Central memory CD8-positive, alpha-beta T cell (primary cell): ENCODE results near the gene DCDC2B.

Experiments used
- ATAC-seq: fragments of 150-1000 bp; cut with Tn5 transposase; replicated peaks from 2 replicates; pipeline ENCODE4 v1.10.0; 2022; ENCODE audit warnings: mild to moderate bottlenecking, moderate FRiP score, moderate number of reproducible peaks; ENCODE audit not compliant: poor library complexity, severe bottlenecking; ENCODE audit errors: extremely low read depth
- DNase-seq, 2 donors: peaks; one replicate each; pipeline ENCODE4 v3.0.0; 2021; ENCODE audit warnings: low spot score in 2 of 2
- H3K27ac Mint-ChIP-seq: one replicate; pipeline ENCODE4 v1.8.0; 2022; ENCODE audit warnings: low read depth, mild to moderate bottlenecking, moderate library complexity, mixed read lengths
- H3K27me3 Mint-ChIP-seq: one replicate; pipeline ENCODE4 v1.8.0; 2022; ENCODE audit warnings: mixed read lengths
- H3K36me3 Mint-ChIP-seq: one replicate; pipeline ENCODE4 v1.8.0; 2022; ENCODE audit warnings: mild to moderate bottlenecking, moderate library complexity, mixed read lengths; ENCODE audit not compliant: insufficient read depth
- H3K4me1 Mint-ChIP-seq: one replicate; pipeline ENCODE4 v1.8.0; 2022; ENCODE audit warnings: mixed read lengths
- H3K4me3 Mint-ChIP-seq: one replicate; pipeline ENCODE4 v1.8.0; 2022; ENCODE audit warnings: mild to moderate bottlenecking, moderate library complexity, mixed read lengths
- H3K9me3 Mint-ChIP-seq: one replicate; pipeline ENCODE4 v1.8.0; 2022; ENCODE audit warnings: mixed read lengths

Gene DCDC2B

DNA sequence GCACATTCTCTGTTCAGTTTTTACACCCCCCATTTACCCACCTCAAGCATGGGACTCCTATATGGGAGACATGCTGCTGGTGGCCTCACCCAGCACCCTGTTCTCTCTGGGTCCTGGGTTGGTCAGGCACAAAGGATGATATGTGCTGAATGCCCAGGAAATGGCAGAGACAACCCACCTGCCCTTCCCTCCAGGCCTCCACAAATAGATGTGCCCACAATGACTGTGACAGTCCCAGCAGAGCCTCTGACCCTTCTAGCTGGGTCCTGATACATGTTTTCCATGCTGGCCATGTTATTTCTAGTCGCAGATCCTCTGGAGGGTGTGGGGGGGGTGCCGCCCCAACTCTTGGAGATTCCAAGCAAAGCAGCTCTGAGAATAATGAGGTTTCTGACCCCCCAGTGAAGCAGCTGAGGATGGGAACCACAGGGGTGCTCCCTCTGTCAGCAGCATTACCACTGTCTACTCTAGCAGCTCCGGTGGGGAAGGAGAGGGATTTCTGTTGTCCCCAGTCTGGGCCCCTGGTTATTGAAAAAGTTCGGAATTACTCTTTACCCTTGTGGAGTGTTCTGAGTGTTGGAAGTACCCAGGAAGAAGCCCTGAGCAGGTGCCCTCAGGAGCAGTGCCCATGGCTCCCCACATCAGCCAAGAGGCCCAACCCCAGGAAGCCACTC lies 9.7 kb upstream of the DCDC2B start:
- Mint-ChIP-seq H3K36me3 (peaks cover 26% of the 10 kb centered on the region), H3K4me1 (peaks cover 54% of the 10 kb centered on the region), H3K4me3 (no peak overlapping the region), H3K27me3 (no peaks in the 10 kb centered on the region), H3K27ac (no peak overlapping the region), H3K9me3 (no peaks in the 10 kb centered on the region)
- no peak for DNase-seq
- no peak for ATAC-seq

DNA sequence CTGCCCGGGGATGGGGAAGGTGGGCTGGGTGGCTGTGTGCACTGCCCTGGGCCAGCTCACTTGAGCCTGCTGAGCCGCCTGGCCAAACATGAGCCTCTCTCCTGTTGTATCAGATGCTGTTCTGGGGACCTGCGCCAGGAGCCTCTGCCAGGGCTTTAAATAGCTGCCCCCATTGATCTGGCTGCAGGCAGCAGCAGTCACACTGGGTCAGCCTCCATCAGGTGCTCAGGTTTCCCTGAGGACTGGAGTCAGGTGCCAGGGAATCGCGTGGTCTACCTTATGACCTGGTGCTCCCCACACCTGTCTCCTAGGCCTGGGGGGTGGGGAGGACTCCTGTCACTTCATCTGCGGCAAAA lies 9.2 kb upstream of the DCDC2B start:
- Mint-ChIP-seq H3K36me3 (peaks cover 22% of the 10 kb centered on the region), H3K9me3 (no peaks in the 10 kb centered on the region), H3K4me3 (peak overlapping the region; percentile 91), H3K27me3 (no peaks in the 10 kb centered on the region), H3K27ac (peak overlapping the region; percentile 96), H3K4me1 (peaks cover 54% of the 10 kb centered on the region)
- DNase-seq (no peak), ATAC-seq (no peak)

DNA sequence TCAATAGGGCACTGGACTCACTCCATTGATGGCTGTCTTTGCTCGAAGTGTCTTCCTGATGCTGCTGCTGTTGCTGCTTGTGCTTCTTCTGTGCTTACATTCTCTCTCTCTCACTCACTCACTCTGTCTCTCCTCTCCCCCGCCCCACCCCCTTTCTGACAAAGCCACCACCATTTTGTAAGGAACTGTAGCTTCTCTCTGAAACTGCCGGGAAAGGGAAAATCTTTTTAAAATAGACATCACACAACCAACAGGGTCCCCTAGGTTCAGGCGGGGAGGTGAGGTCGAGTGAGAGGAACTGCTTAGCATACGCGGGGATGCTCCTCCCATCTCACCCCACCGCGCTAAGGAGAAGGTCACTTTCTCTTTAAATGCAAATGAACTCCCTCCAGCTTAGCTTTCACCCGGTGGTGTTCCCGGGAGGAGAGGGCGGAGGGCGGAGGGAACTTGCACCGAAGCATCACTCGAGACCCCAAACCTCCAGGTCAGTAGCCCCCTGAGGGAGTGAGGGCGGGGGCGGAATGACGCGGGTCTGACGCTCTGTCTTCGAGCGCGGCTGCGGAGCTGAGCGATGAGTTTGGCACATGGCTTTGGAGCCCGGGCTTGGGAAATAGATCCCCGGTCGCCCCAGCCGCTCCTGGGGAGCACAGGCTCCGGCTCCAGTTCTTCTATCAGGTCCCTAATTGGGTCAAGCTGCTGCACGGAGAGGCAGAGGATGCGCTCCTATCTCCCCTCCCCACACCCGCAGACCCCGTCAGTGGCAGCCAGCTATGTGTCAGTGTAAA lies 8.5 kb upstream of the DCDC2B start, which contains the start of gene CCDC28B:
Gene CCDC28B, plus strand, starts transcription at position 370 of the 785 bp plus-strand sequence. CDS start 1,341 bp downstream, outside the sequence.
- DNase-seq (peak; percentile 17 to 23), ATAC-seq (peak; percentile 52)
- peaks cover 16% of the 10 kb centered on the region for H3K36me3 Mint-ChIP-seq
- H3K27ac Mint-ChIP-seq: peak within 1 kb of the TSS; percentile 96
- H3K4me3 Mint-ChIP-seq: peak within 1 kb of the TSS; percentile 91
- H3K4me1 Mint-ChIP-seq: peaks cover 48% of the 10 kb centered on the region
- no peaks in the 10 kb centered on the region for H3K27me3 Mint-ChIP-seq
- no peaks in the 10 kb centered on the region for H3K9me3 Mint-ChIP-seq

- DNase-seq: peak; percentile 54 to 72
- Mint-ChIP-seq H3K4me1 (peaks cover 48% of the 10 kb centered on the region), H3K9me3 (no peaks in the 10 kb centered on the region), H3K36me3 (peaks cover 8% of the 10 kb centered on the region), H3K27ac (peak overlapping the region; percentile 96), H3K27me3 (no peaks in the 10 kb centered on the region), H3K4me3 (peak overlapping the region; percentile 91)
- ATAC-seq: peak; percentile 69
Measured at GRCh38 chr1:32201011-32201855, 7.7 kb upstream of the DCDC2B start.

DNA sequence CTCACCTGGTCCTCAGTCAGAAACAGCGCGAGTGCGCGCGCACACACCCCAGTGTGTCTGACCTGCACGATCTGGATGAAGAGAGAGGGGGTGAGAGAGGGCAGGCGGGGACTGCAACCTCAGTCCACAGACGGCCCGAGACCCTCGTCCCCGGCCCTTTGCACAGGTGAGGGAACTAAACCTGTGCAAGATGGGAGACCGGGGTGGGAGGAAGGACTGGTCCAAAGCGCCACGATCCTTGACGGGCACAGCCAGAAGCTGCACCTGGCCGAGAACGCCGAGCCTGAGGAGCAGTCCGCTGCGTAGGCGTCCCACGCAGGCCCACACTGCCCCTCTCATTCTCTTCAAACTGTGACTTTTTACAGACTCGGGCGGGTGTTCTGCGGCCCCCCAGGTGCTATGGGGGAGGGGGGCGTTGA lies 3.9 kb upstream of the DCDC2B start:
- Mint-ChIP-seq H3K27ac (peak overlapping the region; percentile 93), H3K4me1 (peaks cover 35% of the 10 kb centered on the region), H3K27me3 (no peaks in the 10 kb centered on the region), H3K36me3 (peaks cover 7% of the 10 kb centered on the region), H3K4me3 (peak overlapping the region; percentile 83), H3K9me3 (no peaks in the 10 kb centered on the region)
- DNase-seq (no peak), ATAC-seq (no peak)

DNA sequence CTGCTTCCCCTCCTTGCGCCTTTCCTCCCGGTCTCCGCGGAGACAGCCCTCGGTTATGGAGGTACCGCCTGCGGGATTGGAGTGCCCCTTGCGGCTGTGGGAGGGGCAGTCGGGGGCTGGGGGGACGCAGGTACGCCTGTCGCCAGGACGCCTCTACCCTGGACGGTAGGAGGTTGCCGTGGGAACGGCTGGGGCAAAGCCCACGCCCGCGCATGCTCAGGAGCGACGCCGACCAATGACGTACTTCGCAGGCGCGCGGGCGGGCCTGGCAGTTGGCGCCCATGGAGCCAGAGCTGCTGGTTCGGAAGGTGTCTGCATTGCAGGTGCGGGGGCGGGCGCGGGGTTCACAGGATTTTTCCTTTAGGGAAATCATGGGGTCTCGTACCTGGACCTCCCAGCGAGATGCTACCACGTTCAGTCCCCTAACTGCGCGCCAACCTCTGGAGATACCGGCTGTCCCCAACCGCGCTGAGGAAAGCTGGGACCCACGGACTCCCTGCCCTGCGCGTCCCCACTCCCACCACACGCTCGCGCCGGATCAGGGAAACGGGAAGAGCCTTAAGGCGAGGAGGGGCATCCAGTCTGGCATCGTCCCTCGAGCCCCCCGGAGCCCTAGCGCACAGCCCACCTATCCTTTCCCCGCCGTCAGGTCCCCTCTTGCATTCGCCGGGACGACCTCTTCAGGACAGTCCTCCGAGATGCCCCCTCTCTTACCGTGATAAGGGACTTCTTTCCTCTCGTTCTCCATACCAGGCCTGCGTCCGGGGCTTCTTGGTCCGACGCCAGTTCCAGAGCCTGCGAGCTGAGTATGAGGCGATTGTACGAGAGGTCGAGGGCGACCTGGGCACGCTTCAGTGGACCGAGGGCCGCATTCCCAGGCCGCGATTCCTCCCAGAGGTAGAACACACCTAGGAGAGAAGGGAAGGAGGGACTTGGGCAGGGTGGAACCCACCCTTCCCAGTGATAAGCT lies 3.2 kb upstream of the DCDC2B start, which contains the start of gene IQCC:
Gene IQCC, plus strand, starts transcription at position 271 of the 970 bp plus-strand sequence. Its CDS starts 11 bp downstream, at position 282.
- peak within 1 kb of the TSS; percentile 83 for H3K4me3 Mint-ChIP-seq
- H3K36me3 Mint-ChIP-seq: peaks cover 7% of the 10 kb centered on the region
- peaks cover 28% of the 10 kb centered on the region for H3K4me1 Mint-ChIP-seq
- H3K27me3 Mint-ChIP-seq: no peaks in the 10 kb centered on the region
- DNase-seq (peak; percentile 70 to 74), ATAC-seq (peak; percentile 57)
- no peaks in the 10 kb centered on the region for H3K9me3 Mint-ChIP-seq
- H3K27ac Mint-ChIP-seq: peak within 1 kb of the TSS; percentile 93

GRCh38 chr1:32208469-32208868 lies 420 bp upstream of the DCDC2B start:
- no peak overlapping the region for H3K4me3 Mint-ChIP-seq
- H3K36me3 Mint-ChIP-seq: peaks cover 2% of the 10 kb centered on the region
- no peak for DNase-seq
- no peaks in the 10 kb centered on the region for H3K9me3 Mint-ChIP-seq
- no peak for ATAC-seq
- H3K27ac Mint-ChIP-seq: no peak overlapping the region
- no peaks in the 10 kb centered on the region for H3K27me3 Mint-ChIP-seq
- H3K4me1 Mint-ChIP-seq: peaks cover 11% of the 10 kb centered on the region

DNA sequence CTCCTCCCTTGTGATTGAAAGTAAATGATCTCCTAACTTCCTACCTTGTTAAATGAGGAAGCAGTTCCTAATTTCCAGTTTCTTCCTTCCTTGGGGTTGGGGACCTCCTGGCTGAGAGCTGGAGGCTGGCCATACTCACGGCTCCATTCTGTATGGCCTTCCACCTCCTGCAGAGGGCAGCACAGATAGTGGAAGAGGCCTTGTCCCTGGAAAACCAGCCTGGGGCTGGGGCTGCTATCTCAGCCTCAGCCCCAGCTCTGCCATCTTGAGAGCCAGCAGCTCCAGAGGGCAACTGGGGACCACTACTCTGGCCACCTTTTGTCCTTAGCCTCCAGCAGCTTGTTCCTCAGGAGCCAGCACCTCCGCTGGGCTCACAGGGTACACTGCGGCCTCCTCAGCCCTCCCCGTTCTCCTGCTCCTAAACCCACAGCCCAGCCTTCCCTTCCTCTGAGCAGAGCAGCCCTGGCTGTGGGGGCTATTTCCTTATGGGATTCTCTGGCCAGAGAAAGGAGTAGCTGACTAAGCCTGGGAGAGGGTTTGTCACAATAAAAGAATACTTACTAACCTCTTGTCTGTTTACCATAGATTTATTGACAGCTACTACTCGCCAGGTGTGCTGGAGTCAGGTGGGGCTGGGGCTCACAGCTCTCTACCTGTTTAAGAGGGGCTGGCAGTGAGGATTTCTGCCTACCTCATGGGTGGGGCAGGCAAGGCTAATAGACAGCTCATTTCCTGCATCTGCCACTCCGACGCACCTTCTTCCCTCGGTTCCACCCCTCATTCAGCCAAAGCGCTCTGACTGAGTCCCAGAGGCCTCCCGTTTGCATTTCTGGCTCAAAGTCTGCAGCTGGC lies 7.0 kb downstream of the DCDC2B start:
- Mint-ChIP-seq H3K36me3 (peaks cover 11% of the 10 kb centered on the region), H3K9me3 (no peaks in the 10 kb centered on the region), H3K4me1 (peaks cover 11% of the 10 kb centered on the region), H3K27ac (no peak overlapping the region), H3K27me3 (no peaks in the 10 kb centered on the region), H3K4me3 (no peak overlapping the region)
- ATAC-seq: no peak
- peak; percentile 26 for DNase-seq

GRCh38 chr1:32216566-32216965 lies 7.7 kb downstream of the DCDC2B start:
- H3K9me3 Mint-ChIP-seq: no peaks in the 10 kb centered on the region
- H3K27me3 Mint-ChIP-seq: no peaks in the 10 kb centered on the region
- DNase-seq (no peak), ATAC-seq (no peak)
- H3K36me3 Mint-ChIP-seq: peaks cover 11% of the 10 kb centered on the region
- H3K4me1 Mint-ChIP-seq: peaks cover 18% of the 10 kb centered on the region
- H3K27ac Mint-ChIP-seq: no peak overlapping the region
- no peak overlapping the region for H3K4me3 Mint-ChIP-seq

DNA sequence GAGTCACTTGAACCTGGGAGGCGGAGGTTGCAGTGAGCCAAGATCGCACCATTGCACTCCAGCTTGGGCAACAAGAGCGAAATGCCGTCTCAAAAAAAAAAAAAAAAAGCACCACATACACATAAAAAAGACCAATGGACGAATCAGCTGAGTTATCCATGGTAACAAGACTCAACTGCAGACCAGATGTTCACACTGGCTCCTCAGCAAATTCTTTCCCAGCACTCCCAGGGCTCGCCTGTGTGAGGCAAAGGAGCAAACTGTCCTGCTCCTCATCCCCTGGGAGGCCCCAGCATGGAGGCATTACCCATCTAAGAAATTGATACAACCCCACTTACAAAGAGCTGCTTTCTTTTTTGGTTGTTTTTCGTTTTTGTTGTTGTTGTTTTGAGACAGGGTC lies 10.1 kb downstream of the DCDC2B start:
- no peak overlapping the region for H3K27ac Mint-ChIP-seq
- ATAC-seq (no peak), DNase-seq (no peak)
- peaks cover 19% of the 10 kb centered on the region for H3K36me3 Mint-ChIP-seq
- no peak overlapping the region for H3K4me3 Mint-ChIP-seq
- no peaks in the 10 kb centered on the region for H3K27me3 Mint-ChIP-seq
- H3K9me3 Mint-ChIP-seq: no peaks in the 10 kb centered on the region
- peaks cover 29% of the 10 kb centered on the region for H3K4me1 Mint-ChIP-seq
